ENCODE measurements around the gene VWA3B.
"Not testable (repeated sequence)": the region's sequence is repeated elsewhere in the genome, so short reads cannot be mapped to it uniquely, and the experiment has no call there.

VWA3B gene

DNA sequence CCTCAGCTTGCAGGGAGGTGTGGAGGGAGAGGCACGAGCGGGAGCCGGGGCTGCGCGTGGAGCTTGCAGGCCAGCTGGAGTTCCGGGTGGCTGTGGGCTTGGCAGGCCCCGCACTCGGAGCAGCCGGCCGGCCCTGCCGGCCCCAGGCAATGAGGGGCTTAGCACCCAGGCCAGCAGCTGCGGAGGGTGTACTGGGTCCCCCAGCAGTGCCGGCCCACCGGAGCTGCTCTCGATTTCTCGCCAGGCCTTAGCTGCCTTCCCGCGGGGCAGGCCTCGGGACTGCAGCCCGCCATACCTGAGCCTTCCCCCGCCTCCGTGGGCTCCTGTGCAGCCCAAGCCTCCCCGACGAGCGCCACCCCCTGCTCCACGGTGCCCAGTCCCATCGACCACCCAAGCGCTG is 52.0 kb downstream of the VWA3B start:
- not testable (repeated sequence) for H2AK5ac ChIP-seq (ENCODE audit: low read depth, low read length); H3K27me3 ChIP-seq (ENCODE audit: control insufficient read depth in 3 of 3, insufficient read depth in 3 of 3, low read depth in 1 of 3, low read length in 3 of 3); H2BK120ac ChIP-seq (ENCODE audit: low read depth, low read length); H3K27ac ChIP-seq (replicated peaks; ENCODE audit: low read length); H3K36me3 ChIP-seq (replicated peaks in 1 of 2; ENCODE audit: control insufficient read depth in 2 of 2, insufficient read depth in 2 of 2, low read length in 2 of 2); H3K9ac ChIP-seq (ENCODE audit: low read depth, low read length, poor library complexity); DNase-seq (ENCODE audit: low spot score); H2AFZ ChIP-seq (ENCODE audit: low read length); H3K4me3 ChIP-seq (ENCODE audit: low read length in 2 of 2); H3K4ac ChIP-seq (ENCODE audit: low read length); H4K91ac ChIP-seq (ENCODE audit: low read depth, low read length, poor library complexity); H3K14ac ChIP-seq (ENCODE audit: low read length); H3K23ac ChIP-seq (ENCODE audit: low read depth, low read length, poor library complexity); H3K79me1 ChIP-seq (ENCODE audit: low read depth, low read length); H2BK12ac ChIP-seq (ENCODE audit: low read length); H4K8ac ChIP-seq (ENCODE audit: low read depth, low read length); H2BK5ac ChIP-seq (ENCODE audit: low read length); H3K4me2 ChIP-seq (ENCODE audit: insufficient read depth, low read length, poor library complexity, severe bottlenecking); H2BK15ac ChIP-seq (ENCODE audit: low read length); H3K9me3 ChIP-seq (replicated peaks in 1 of 2; ENCODE audit: control insufficient read depth in 2 of 2, insufficient read depth in 1 of 2, low read depth in 1 of 2, low read length in 2 of 2); H3K18ac ChIP-seq (ENCODE audit: low read length)
- H3K4me1 ChIP-seq (ENCODE audit: control insufficient read depth in 2 of 2, insufficient read depth in 1 of 2, low read depth in 1 of 2, low read length in 2 of 2), result peaks cover 7 to 11% of the 10 kb centered on the region in 2 donors
- no CpG with 5 or more reads among the region's 28 CpGs for WGBS, 2 donors (ENCODE audit: extremely low coverage in 2 of 2, insufficient read length in 2 of 2, insufficient replicate concordance in 1 of 2)

DNA sequence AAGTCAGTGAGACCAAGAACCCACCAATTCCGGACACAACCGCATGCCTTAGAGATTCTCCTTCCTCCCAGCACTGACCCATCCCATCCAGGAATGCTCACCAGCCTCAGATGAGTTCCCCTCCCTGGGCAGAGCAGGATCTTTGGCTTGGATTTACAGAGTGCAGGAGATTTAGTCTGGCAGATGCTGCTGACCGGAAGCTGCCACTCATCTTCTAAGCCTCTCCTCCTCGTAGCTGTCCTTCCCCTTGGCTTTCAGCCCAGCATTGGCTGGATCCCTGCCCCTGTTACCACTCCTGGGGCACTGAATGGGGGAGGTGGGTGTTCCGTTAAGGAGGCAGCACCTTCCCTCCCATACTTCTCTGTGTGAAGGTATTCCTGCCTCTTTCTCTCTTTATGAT is 53.2 kb downstream of the VWA3B start:
- peak overlapping the region; percentile 60 for H3K18ac ChIP-seq (ENCODE audit: low read length)
- H3K4ac ChIP-seq (ENCODE audit: low read length), result no peak overlapping the region
- H3K79me1 ChIP-seq (ENCODE audit: low read depth, low read length), result no peaks in the 10 kb centered on the region
- H3K14ac ChIP-seq (ENCODE audit: low read length), result peak overlapping the region; percentile 73
- no peak overlapping the region for H2BK15ac ChIP-seq (ENCODE audit: low read length)
- no peak overlapping the region for H2AFZ ChIP-seq (ENCODE audit: low read length)
- H3K23ac ChIP-seq (ENCODE audit: low read depth, low read length, poor library complexity), result no peak overlapping the region
- H3K4me2 ChIP-seq (ENCODE audit: insufficient read depth, low read length, poor library complexity, severe bottlenecking), result no peak overlapping the region
- WGBS, 2 donors (ENCODE audit: extremely low coverage in 2 of 2, insufficient read length in 2 of 2, insufficient replicate concordance in 1 of 2), result no CpG with 5 or more reads among the region's 5 CpGs
- no peaks in the 10 kb centered on the region for H3K27me3 ChIP-seq (ENCODE audit: control insufficient read depth in 3 of 3, insufficient read depth in 3 of 3, low read depth in 1 of 3, low read length in 3 of 3)
- H3K36me3 ChIP-seq (replicated peaks in 1 of 2; ENCODE audit: control insufficient read depth in 2 of 2, insufficient read depth in 2 of 2, low read length in 2 of 2), result no peaks in the 10 kb centered on the region
- H4K91ac ChIP-seq (ENCODE audit: low read depth, low read length, poor library complexity), result no peak overlapping the region
- H3K9ac ChIP-seq (ENCODE audit: low read depth, low read length, poor library complexity), result no peak overlapping the region
- H3K4me1 ChIP-seq (ENCODE audit: control insufficient read depth in 2 of 2, insufficient read depth in 1 of 2, low read depth in 1 of 2, low read length in 2 of 2), result peaks cover 0 to 6% of the 10 kb centered on the region in 2 donors
- H2BK12ac ChIP-seq (ENCODE audit: low read length), result no peak overlapping the region
- no peak for DNase-seq (ENCODE audit: low spot score)
- no peak overlapping the region for H3K4me3 ChIP-seq (ENCODE audit: low read length in 2 of 2)
- H3K9me3 ChIP-seq (replicated peaks in 1 of 2; ENCODE audit: control insufficient read depth in 2 of 2, insufficient read depth in 1 of 2, low read depth in 1 of 2, low read length in 2 of 2), result peaks cover 0 to 2% of the 10 kb centered on the region in 2 donors
- no peak overlapping the region for H4K8ac ChIP-seq (ENCODE audit: low read depth, low read length)
- no peak overlapping the region for H2BK120ac ChIP-seq (ENCODE audit: low read depth, low read length)
- H3K27ac ChIP-seq (replicated peaks; ENCODE audit: low read length), result no peak overlapping the region
- no peak overlapping the region for H2AK5ac ChIP-seq (ENCODE audit: low read depth, low read length)
- H2BK5ac ChIP-seq (ENCODE audit: low read length), result no peak overlapping the region

DNA sequence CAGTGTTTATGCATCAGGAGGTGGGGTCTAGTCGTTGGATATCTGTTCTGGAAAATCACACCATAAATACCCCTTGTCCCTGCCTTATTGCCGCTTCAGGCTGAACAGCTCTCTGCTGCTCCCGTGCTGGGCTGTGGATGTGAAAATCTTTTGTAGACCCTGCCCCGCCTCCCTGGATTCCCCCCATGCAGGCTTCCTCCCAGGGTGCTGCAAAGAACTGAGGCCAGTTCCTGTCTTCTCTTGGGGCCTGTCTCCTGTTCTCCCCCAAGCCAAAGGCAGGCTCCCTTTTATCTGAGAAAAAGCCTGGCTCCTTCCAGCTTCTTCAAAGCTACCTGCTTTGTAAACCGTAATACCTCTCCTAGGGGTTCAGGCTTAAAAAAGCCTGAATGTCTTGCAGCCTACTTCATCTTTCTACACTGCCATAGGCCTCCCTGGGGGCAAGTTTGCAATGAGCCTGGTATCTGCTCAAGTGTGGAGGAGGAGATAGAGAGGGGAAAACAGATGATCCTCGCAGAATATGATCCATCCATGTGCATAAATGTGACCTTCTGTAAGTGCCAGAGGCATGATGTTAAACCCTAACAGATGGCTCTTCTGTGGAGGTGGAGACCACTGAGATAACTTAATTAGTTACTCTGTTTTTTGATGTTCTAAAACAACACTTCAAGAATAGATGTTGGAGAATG is 55.3 kb downstream of the VWA3B start:
- Histone ChIP-seq H2BK12ac (ENCODE audit: low read length) (no peak overlapping the region), H3K4me2 (ENCODE audit: insufficient read depth, low read length, poor library complexity, severe bottlenecking) (no peak overlapping the region)

DNA sequence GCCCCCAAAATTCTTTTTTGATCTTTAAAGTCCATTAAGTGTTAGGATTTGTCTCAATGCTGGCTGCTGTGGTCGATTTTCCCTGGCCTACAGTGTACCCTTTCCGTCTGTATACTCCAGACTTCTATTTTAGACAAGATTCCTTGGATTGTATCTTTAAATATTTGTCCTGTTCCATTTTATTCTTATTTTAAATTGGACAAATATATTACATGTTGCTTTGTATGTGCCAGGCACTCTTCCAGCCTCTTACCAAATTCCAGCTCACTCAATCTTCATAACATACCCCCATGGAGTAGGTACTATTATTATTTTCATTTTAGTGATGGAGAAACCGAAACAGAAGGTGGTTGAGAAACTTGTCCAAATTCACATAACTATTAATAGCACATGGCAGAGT is 58.1 kb downstream of the VWA3B start:
- Histone ChIP-seq H2BK120ac (ENCODE audit: low read depth, low read length) (no peak overlapping the region), H4K8ac (ENCODE audit: low read depth, low read length) (no peak overlapping the region)
- WGBS, 2 donors (ENCODE audit: extremely low coverage in 2 of 2, insufficient read length in 2 of 2, insufficient replicate concordance in 1 of 2), result no CpG with 5 or more reads among the region's 3 CpGs

More for the DNA sequence above, 55.3 kb downstream of the VWA3B start:
- Histone ChIP-seq H3K9me3 (replicated peaks in 1 of 2; ENCODE audit: control insufficient read depth in 2 of 2, insufficient read depth in 1 of 2, low read depth in 1 of 2, low read length in 2 of 2) (peaks cover 0 to 5% of the 10 kb centered on the region in 2 donors), H2BK5ac (ENCODE audit: low read length) (no peak overlapping the region), H2AFZ (ENCODE audit: low read length) (peak overlapping the region; percentile 26), H3K4me1 (ENCODE audit: control insufficient read depth in 2 of 2, insufficient read depth in 1 of 2, low read depth in 1 of 2, low read length in 2 of 2) (peaks cover 0 to 4% of the 10 kb centered on the region in 2 donors), H3K4ac (ENCODE audit: low read length) (no peak overlapping the region), H3K23ac (ENCODE audit: low read depth, low read length, poor library complexity) (no peak overlapping the region), H3K18ac (ENCODE audit: low read length) (no peak overlapping the region), H3K36me3 (replicated peaks in 1 of 2; ENCODE audit: control insufficient read depth in 2 of 2, insufficient read depth in 2 of 2, low read length in 2 of 2) (peaks cover 0 to 2% of the 10 kb centered on the region in 2 donors), H3K27me3 (ENCODE audit: control insufficient read depth in 3 of 3, insufficient read depth in 3 of 3, low read depth in 1 of 3, low read length in 3 of 3) (no peaks in the 10 kb centered on the region), H2BK15ac (ENCODE audit: low read length) (no peak overlapping the region), H3K9ac (ENCODE audit: low read depth, low read length, poor library complexity) (no peak overlapping the region), H2AK5ac (ENCODE audit: low read depth, low read length) (no peak overlapping the region), H4K91ac (ENCODE audit: low read depth, low read length, poor library complexity) (no peak overlapping the region), H3K79me1 (ENCODE audit: low read depth, low read length) (no peaks in the 10 kb centered on the region), H4K8ac (ENCODE audit: low read depth, low read length) (no peak overlapping the region), H2BK120ac (ENCODE audit: low read depth, low read length) (no peak overlapping the region), H3K27ac (replicated peaks; ENCODE audit: low read length) (no peak overlapping the region), H3K14ac (ENCODE audit: low read length) (no peak overlapping the region), H3K4me3 (ENCODE audit: low read length in 2 of 2) (no peak overlapping the region)
- no CpG with 5 or more reads among the region's 6 CpGs for WGBS, 2 donors (ENCODE audit: extremely low coverage in 2 of 2, insufficient read length in 2 of 2, insufficient replicate concordance in 1 of 2)
- DNase-seq (ENCODE audit: low spot score), result no peak

More for the DNA sequence above, 58.1 kb downstream of the VWA3B start:
- peaks cover 0 to 4% of the 10 kb centered on the region in 2 donors for H3K4me1 ChIP-seq (ENCODE audit: control insufficient read depth in 2 of 2, insufficient read depth in 1 of 2, low read depth in 1 of 2, low read length in 2 of 2)
- no peaks in the 10 kb centered on the region for H3K27me3 ChIP-seq (ENCODE audit: control insufficient read depth in 3 of 3, insufficient read depth in 3 of 3, low read depth in 1 of 3, low read length in 3 of 3)
- no peak overlapping the region for H2BK12ac ChIP-seq (ENCODE audit: low read length)
- H2AK5ac ChIP-seq (ENCODE audit: low read depth, low read length), result no peak overlapping the region
- H3K23ac ChIP-seq (ENCODE audit: low read depth, low read length, poor library complexity), result no peak overlapping the region
- no peak overlapping the region for H4K91ac ChIP-seq (ENCODE audit: low read depth, low read length, poor library complexity)
- H2AFZ ChIP-seq (ENCODE audit: low read length), result no peak overlapping the region
- H3K9me3 ChIP-seq (replicated peaks in 1 of 2; ENCODE audit: control insufficient read depth in 2 of 2, insufficient read depth in 1 of 2, low read depth in 1 of 2, low read length in 2 of 2), result peaks cover 0 to 5% of the 10 kb centered on the region in 2 donors
- no peak overlapping the region for H3K14ac ChIP-seq (ENCODE audit: low read length)
- H3K4ac ChIP-seq (ENCODE audit: low read length), result no peak overlapping the region
- H3K27ac ChIP-seq (replicated peaks; ENCODE audit: low read length), result no peak overlapping the region
- no peak overlapping the region for H3K4me3 ChIP-seq (ENCODE audit: low read length in 2 of 2)
- H3K4me2 ChIP-seq (ENCODE audit: insufficient read depth, low read length, poor library complexity, severe bottlenecking), result no peak overlapping the region
- no peak overlapping the region for H3K18ac ChIP-seq (ENCODE audit: low read length)
- no peaks in the 10 kb centered on the region for H3K79me1 ChIP-seq (ENCODE audit: low read depth, low read length)
- no peak for DNase-seq (ENCODE audit: low spot score)
- H3K36me3 ChIP-seq (replicated peaks in 1 of 2; ENCODE audit: control insufficient read depth in 2 of 2, insufficient read depth in 2 of 2, low read length in 2 of 2), result peaks cover 0 to 2% of the 10 kb centered on the region in 2 donors
- no peak overlapping the region for H2BK5ac ChIP-seq (ENCODE audit: low read length)
- H2BK15ac ChIP-seq (ENCODE audit: low read length), result no peak overlapping the region
- H3K9ac ChIP-seq (ENCODE audit: low read depth, low read length, poor library complexity), result no peak overlapping the region

All from neuronal stem cell (in vitro differentiated cells).